Mesothelial cell of epicardium (in vitro differentiated cells): ENCODE data around the gene RACGAP1. TPM values are rescaled to one million over a fixed set of nuclear protein-coding genes. Genes with fewer than 3 reads are reported as not detected.

ENCODE experiments used
- DNase-seq, 2 experiments: peaks; one replicate each; pipeline ENCODE4 v3.0.0; 2021; ENCODE audit warnings: low spot score in 2 of 2; ENCODE audit not compliant: unreplicated experiment in 2 of 2
- H3K27ac Mint-ChIP-seq: 2 replicates; pipeline ENCODE4 v1.8.0; 2021; ENCODE audit warnings: mixed read lengths
- H3K27me3 Mint-ChIP-seq: 2 replicates; pipeline ENCODE4 v1.8.0; 2021; ENCODE audit warnings: low read depth, mixed read lengths
- H3K36me3 Mint-ChIP-seq: 2 replicates; pipeline ENCODE4 v1.8.0; 2021; ENCODE audit warnings: mixed read lengths
- H3K4me1 Mint-ChIP-seq: 2 replicates; pipeline ENCODE4 v1.8.0; 2021; ENCODE audit warnings: mixed read lengths
- H3K4me3 Mint-ChIP-seq: 2 replicates; pipeline ENCODE4 v1.8.0; 2021; ENCODE audit warnings: mild to moderate bottlenecking, moderate library complexity, mixed read lengths
- H3K9me3 Mint-ChIP-seq: 2 replicates; pipeline ENCODE4 v1.8.0; 2021; ENCODE audit warnings: mixed read lengths
- CTCF ChIP-seq: fragments of 200-600 bp; sonication (generic); IDR thresholded peaks from one replicate; pipeline ENCODE4 v1.5.0; 2021; ENCODE audit warnings: antibody characterized with exemption; ENCODE audit not compliant: unreplicated experiment
- total RNA-seq: library from RNA; stranded (reverse); gene quantifications from 3 replicates; pipeline ENCODE4 v1.2.1, GENCODE V29; 2021

The RACGAP1 gene
- total RNA-seq, 1 donor from 2014 or later: 29.8 TPM

GRCh38 chr12:50022903-50023302, 2.4 kb downstream of the RACGAP1 start:
- no peak for DNase-seq
- no peak for TF ChIP-seq CTCF
- no peak overlapping the region for H3K27ac Mint-ChIP-seq
- no peak overlapping the region for H3K4me3 Mint-ChIP-seq
- H3K36me3 Mint-ChIP-seq: no peaks in the 10 kb centered on the region
- H3K9me3 Mint-ChIP-seq: no peaks in the 10 kb centered on the region
- H3K4me1 Mint-ChIP-seq: peaks cover 23% of the 10 kb centered on the region
- H3K27me3 Mint-ChIP-seq: no peaks in the 10 kb centered on the region

GRCh38 chr12:50021031-50021430, 4.3 kb downstream of the RACGAP1 start:
- H3K27me3 Mint-ChIP-seq: no peaks in the 10 kb centered on the region
- DNase-seq: no peak
- no peak overlapping the region for H3K4me3 Mint-ChIP-seq
- no peaks in the 10 kb centered on the region for H3K36me3 Mint-ChIP-seq
- H3K9me3 Mint-ChIP-seq: no peaks in the 10 kb centered on the region
- TF ChIP-seq CTCF: no peak
- no peak overlapping the region for H3K27ac Mint-ChIP-seq
- peaks cover 29% of the 10 kb centered on the region for H3K4me1 Mint-ChIP-seq

GRCh38 chr12:50019524-50019923, 5.8 kb downstream of the RACGAP1 start:
- no peaks in the 10 kb centered on the region for H3K9me3 Mint-ChIP-seq
- no peak overlapping the region for H3K27ac Mint-ChIP-seq
- TF ChIP-seq CTCF: no peak
- H3K4me3 Mint-ChIP-seq: no peak overlapping the region
- peaks cover 22% of the 10 kb centered on the region for H3K4me1 Mint-ChIP-seq
- no peaks in the 10 kb centered on the region for H3K27me3 Mint-ChIP-seq
- DNase-seq: no peak
- H3K36me3 Mint-ChIP-seq: no peaks in the 10 kb centered on the region

- H3K4me1 Mint-ChIP-seq: peaks cover 17% of the 10 kb centered on the region
- H3K4me3 Mint-ChIP-seq: no peak overlapping the region
- no peak for TF ChIP-seq CTCF
- no peaks in the 10 kb centered on the region for H3K27me3 Mint-ChIP-seq
- H3K36me3 Mint-ChIP-seq: no peaks in the 10 kb centered on the region
- no peak for DNase-seq
- H3K27ac Mint-ChIP-seq: no peak overlapping the region
- no peaks in the 10 kb centered on the region for H3K9me3 Mint-ChIP-seq
Observed at GRCh38 chr12:50018968-50019367, 6.3 kb downstream of the RACGAP1 start.

GRCh38 chr12:50018154-50018553, 7.1 kb downstream of the RACGAP1 start:
- DNase-seq: no peak
- no peaks in the 10 kb centered on the region for H3K9me3 Mint-ChIP-seq
- H3K36me3 Mint-ChIP-seq: peaks cover 4% of the 10 kb centered on the region
- peaks cover 17% of the 10 kb centered on the region for H3K4me1 Mint-ChIP-seq
- no peak overlapping the region for H3K4me3 Mint-ChIP-seq
- H3K27me3 Mint-ChIP-seq: no peaks in the 10 kb centered on the region
- TF ChIP-seq CTCF: no peak
- peak overlapping the region; percentile 73 for H3K27ac Mint-ChIP-seq

- Mint-ChIP-seq H3K27me3 (no peaks in the 10 kb centered on the region), H3K36me3 (peaks cover 4% of the 10 kb centered on the region), H3K9me3 (no peaks in the 10 kb centered on the region), H3K4me1 (peaks cover 17% of the 10 kb centered on the region), H3K4me3 (no peak overlapping the region), H3K27ac (peak overlapping the region; percentile 72)
- no peak for TF ChIP-seq CTCF
- no peak for DNase-seq
Observed at GRCh38 chr12:50017641-50018040, 7.7 kb downstream of the RACGAP1 start.
